AG09309 (cell line): ENCODE data around the gene TMTC2.

Experiments used
- DNase-seq: peaks from one replicate; pipeline ENCODE4 v3.0.0-alpha.2; 2010; ENCODE audit warnings: low read depth
- H3K4me3 ChIP-seq: 2 replicates; pipeline ENCODE4 v1.5.1; 2011; ENCODE audit warnings: mild to moderate bottlenecking, low read depth, low read length, moderate library complexity; ENCODE audit not compliant: control insufficient read depth
- CTCF ChIP-seq: IDR thresholded peaks from 2 replicates; pipeline ENCODE4 v1.5.1; 2011; ENCODE audit warnings: mild to moderate bottlenecking, low read depth, low read length, inconsistent platforms; ENCODE audit not compliant: insufficient read depth, control insufficient read depth; ENCODE audit errors: missing control alignments

The TMTC2 gene

GRCh38 chr12:83128540-83128939 is 441.8 kb downstream of the TMTC2 start:
- DNase-seq: no peak
- no peak for TF ChIP-seq CTCF
- H3K4me3 ChIP-seq: no peak overlapping the region

- no peak overlapping the region for H3K4me3 ChIP-seq
- no peak for DNase-seq
- TF ChIP-seq CTCF: no peak
These were observed 443.5 kb downstream of the TMTC2 start for GRCh38 chr12:83130178-83130577.

DNA sequence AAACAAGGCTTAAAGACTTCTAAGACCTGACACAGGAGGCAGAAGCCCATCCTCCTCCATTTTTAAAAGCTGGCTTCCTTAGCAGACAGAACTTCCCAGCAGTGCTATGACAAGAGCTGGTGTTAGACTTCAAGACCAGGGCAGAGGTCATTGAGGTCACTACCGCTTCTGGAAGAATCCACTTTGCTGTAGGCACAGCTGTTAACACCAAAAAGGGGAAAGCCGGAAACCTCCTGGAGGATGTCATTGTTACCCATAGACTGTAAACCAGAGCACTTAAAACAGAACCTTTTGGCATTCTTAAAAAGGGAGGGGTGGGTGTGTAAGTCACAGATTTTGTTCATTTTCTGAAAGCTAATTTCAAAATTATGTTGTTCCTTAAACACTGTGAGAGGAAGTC is 445.7 kb downstream of the TMTC2 start:
- no peak for DNase-seq
- no peak for TF ChIP-seq CTCF
- H3K4me3 ChIP-seq: no peak overlapping the region

- H3K4me3 ChIP-seq: no peak overlapping the region
- no peak for DNase-seq
- no peak for TF ChIP-seq CTCF
These were observed 449.7 kb downstream of the TMTC2 start for GRCh38 chr12:83136411-83136810.

- no peak overlapping the region for H3K4me3 ChIP-seq
- TF ChIP-seq CTCF: no peak
These were observed 453.4 kb downstream of the TMTC2 start for GRCh38 chr12:83140135-83140534.

GRCh38 chr12:83141460-83141994 is 454.8 kb downstream of the TMTC2 start:
- no peak for TF ChIP-seq CTCF
- no peak for DNase-seq
- H3K4me3 ChIP-seq: no peak overlapping the region

More at GRCh38 chr12:83140135-83140534, 453.4 kb downstream of the TMTC2 start:
- DNase-seq: no peak

DNA sequence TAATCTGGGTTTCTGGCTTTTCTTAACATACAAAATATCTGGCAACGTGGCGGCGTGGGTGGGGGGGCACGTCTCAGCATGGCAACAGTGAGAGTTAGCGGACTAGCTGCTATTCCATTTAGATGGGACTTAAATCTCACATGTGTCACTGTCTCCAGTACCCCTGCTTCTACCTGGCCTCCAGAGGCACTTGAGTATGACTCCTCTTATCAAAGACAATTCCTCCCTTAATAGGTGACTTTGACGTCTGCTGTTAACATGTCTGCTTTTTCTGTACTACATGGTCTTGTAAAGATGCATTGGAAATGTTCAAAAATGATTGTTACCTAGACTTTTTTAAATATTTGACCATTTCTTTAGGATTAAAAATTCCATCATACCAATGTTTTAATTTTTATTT is 456.2 kb downstream of the TMTC2 start:
- no peak overlapping the region for H3K4me3 ChIP-seq
- no peak for DNase-seq
- no peak for TF ChIP-seq CTCF
